ENCODE data around the gene RNF167.

The RNF167 gene

DNA sequence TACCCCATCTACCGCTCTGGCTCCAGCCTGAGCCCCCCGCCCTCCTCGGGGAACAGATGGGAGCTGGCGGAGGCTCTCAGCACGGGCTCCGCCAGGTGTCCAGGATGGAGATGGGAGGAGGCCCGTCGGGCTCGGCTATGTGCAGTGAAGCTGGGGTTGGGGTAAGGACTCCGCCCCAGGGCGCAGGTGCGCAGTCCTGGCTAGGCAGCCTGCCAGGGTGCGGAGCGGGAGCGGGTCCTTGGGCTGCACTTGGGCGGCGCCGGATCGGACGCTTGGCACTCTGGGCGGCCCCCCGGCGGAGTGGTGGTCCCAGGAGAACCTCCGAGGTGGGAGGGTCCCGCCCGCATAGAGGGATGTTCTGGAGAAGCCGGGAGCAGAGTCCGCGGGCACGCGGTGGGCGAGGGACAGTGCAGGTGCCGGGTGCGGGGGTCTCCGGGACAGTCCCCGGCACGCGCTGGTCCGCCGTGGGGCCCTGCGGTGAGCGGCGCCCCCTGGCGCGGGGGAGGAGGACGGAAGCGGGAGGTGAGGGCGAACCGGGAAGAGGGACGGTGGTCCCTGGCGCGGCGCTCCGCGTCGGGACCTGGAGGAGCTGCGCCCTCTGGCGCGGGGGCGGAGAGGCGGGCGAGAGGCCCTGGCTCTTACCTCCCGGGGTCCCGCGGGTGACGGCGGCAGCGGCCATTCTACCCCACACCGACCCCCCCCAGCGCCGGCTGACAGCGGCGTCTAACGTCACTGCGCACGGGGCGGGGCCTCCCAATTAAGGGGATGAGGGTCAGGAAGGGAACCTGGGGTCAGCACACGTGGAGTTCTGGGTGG lies 47.1 kb downstream of the RNF167 start, which contains the start of gene CAMTA2:
CAMTA2 (minus strand) TSS at position 725 of the 816 bp plus-strand sequence. CDS start 1,453 bp downstream, outside the sequence.
- peak; percentile 38 for DNase-seq

- no peak for DNase-seq
Observed at GRCh38 chr17:4987767-4988567, 47.9 kb downstream of the RNF167 start.

GRCh38 chr17:4994081-4994595 lies 54.1 kb downstream of the RNF167 start:
- DNase-seq = no peak
